Central memory CD4-positive, alpha-beta T cell (primary cell): Measurements from ENCODE around the gene TBC1D9.

Source experiments
- DNase-seq: peaks from one replicate; pipeline ENCODE4 v3.0.0; 2022

TBC1D9 gene

DNA sequence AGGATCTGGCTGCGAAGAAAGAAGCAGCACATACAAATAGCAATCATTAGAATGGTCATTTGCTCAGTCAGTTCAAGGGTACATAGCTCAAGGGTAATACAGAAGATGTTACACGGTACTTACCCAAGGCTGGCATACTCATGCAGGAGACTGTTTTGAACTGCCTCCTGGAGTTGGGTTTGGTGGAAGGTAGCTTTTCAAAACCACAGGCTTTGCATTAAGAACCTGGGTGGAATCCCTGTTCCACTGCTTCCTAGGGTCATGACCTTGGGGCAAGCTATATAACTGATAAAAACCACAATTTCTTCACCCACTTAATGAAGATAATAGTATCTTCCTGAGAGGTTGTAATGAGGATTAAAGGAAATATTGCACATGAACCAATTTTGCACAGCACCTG is 36.5 kb downstream of the TBC1D9 start:
- no peak for DNase-seq

DNA sequence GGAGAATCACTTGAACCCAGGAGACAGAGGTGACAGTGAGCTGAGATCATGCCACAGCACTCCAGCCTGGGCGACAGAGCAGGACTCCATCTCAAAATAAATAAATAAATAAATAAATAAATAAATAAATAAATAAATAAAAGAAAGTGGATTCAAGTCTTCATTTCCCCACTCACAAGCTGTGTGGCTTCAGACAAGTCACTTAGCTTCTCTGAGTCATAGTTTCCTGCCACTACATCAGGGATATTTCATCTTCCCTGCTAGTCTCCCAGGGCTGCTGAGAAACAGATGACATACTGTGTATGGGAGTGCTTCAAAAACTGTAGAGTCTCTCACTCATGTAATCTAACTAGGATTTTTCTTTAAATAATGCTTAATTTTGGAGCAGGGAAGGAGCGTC is 37.2 kb downstream of the TBC1D9 start:
- DNase-seq: no peak

DNA sequence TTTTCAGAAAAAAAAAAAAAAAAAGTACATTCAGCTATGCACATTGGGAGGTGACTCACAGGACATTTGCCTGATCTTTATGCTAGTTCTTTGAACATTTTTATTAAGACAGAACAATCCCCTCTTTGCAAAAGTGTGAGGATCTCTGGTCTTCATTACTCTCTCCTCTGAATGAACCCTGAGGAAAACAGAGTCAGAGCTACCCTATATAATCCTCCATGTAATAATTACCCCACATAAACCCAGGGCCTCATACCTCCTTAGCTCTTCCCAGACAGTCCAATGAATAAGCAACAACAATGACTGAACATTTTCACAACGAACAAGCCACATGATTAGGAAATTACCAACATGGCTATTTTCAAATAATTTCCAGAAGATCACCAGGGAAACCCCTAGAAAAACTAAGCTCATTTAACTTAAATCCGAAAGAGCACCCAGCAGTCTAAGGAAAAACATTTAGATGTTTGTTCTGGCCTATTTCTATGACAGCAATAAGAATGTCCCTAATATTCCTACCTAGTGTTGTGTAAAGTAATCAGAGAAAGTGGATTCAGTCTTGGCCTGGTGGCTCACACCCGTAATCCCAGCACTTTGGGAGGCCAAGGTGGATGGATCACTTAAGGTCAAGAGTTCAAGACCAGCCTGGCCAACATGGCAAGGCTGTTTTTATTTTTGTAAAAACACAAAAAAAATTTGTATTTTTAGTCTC is 37.8 kb downstream of the TBC1D9 start:
- DNase-seq: no peak

DNA sequence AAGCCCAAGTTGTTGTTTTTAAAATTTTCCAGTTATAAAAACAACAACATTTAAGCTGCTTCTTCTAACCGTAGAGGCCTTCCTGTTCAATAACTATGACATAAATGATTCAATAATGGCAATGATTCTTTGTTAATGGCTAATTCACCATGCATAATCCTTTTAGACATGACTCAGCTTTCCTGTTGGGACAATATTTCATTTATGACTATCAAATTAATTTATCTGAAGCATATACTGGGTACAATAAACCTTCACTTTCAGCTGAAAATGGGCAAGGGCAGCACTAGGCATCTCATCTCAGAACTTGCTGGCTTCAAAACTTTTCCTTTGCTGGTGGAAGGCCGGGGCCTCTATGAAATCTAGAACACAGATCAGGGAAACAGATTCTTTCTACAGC is 38.9 kb downstream of the TBC1D9 start:
- no peak for DNase-seq

DNA sequence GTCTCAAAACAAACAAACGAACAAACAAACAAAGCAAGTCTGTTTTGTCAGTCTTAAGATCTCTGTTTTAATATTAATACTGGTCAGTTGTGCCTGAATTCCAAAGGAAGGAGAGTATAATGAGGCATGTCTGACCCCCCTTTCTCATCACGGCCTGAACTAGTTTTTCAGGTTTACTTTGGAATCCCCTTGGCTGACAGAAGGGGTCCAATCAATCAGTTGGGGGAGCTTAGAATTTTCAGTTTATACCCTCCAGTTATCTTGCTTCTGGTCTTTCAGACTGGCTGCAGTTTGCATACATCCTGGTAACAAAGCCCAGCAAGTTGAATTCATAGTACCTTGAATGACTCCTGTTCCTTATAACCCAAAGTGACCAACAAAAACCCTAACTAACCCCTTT is 41.1 kb downstream of the TBC1D9 start:
- DNase-seq: no peak

DNA sequence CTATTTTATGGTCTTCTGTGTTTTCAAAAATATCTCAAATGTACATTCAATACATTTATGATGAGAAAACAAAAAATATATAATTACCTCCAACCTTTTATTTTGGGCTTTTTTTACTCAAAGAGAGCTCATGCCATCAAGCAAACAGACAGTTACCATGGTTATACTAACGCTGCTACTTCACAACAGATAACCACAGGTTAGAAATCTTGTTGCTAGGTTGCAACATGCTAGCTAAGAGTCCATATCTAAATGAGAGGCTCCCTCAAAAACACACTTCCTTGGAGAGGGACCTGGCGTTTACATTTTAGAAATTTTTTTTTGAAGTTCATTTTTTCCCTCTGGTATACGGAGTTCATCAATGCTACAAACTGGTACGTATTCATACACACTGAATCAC is 44.3 kb downstream of the TBC1D9 start:
- DNase-seq: no peak

DNA sequence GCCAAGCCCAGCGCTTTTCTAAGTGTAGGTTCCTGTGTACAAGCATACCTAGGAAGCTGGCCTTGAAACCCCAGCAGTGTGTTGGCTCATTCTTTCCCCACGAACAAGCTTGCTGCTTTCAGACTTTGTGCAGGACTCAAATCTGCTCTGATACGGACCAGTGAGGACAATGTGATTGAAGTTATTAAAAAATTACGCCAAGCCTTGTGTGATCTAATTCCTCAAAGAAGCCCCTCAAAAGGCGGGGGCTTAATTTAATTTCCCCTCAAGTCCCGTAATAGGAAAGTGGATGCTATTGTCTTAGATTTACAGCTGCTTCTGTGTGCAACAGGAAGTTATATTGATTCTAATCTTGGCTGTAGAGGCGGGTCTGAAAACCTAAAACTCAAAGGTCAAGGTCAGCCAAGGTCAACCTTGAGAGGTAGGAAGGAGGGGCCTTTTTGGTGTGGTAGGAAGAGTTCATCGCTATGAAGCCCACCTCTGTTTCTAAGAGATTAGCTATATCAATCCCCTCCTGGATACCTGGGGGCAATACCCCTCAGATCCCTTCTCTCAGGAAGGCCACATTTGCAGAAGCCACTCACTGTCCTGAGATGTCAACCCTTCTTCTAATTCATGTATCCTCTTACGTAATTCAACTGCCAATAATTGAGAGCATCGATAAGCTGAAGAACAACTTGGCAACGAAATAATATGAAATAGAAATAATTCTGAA is 45.1 kb downstream of the TBC1D9 start:
- no peak for DNase-seq

DNA sequence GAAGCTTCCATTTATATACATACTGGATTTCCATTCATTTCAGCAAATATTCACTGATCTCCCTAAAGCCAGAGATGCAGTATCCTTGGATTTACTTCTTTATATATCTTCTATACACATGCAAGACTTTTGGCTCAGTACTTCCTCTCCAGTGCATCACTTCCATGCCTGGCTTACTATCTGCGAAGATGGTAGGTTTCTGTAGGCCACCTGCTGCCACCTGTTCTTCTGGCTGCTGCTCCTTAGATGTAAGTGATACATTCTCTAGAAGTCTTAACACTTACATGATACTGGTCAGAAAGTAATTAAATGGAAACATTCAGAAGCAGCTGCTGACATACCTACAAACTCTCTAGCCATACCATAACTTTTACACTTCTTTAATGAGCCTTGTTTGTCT is 48.9 kb downstream of the TBC1D9 start:
- DNase-seq: no peak

DNA sequence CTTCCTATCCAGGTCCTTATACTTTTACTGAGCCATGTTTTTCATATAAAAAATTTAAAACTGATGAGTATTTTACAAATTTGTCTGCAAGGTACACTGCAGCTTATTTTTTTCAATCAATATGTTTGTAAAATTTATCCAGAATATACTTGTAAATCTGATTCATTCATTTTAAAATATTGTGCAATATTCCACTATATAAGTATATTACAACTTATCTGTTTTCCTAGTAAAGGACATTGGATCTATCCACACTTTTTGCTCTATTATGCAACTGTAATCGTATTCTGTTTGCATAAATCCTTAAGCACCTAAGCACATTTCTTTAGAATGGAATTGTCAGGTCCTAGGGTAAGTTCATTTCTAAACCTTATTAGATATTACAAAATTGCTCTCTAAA is 49.5 kb downstream of the TBC1D9 start:
- DNase-seq: no peak

DNA sequence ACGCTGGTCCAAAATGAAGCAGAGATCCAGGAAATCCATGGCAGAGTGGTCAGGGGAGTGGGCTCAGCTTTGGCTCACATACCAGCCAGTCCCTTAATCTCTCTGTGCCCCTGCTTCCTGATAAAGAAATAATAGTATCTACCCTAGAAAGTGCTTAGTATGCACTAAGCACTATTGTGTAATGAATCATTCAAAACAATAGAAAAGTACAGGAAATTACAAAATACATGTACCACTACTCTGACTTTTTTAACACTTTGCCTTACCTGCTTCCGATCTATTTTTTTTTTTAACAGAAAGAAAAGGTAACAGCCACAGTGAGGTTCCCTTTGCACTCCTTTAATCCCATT is 49.9 kb downstream of the TBC1D9 start:
- DNase-seq: no peak

DNA sequence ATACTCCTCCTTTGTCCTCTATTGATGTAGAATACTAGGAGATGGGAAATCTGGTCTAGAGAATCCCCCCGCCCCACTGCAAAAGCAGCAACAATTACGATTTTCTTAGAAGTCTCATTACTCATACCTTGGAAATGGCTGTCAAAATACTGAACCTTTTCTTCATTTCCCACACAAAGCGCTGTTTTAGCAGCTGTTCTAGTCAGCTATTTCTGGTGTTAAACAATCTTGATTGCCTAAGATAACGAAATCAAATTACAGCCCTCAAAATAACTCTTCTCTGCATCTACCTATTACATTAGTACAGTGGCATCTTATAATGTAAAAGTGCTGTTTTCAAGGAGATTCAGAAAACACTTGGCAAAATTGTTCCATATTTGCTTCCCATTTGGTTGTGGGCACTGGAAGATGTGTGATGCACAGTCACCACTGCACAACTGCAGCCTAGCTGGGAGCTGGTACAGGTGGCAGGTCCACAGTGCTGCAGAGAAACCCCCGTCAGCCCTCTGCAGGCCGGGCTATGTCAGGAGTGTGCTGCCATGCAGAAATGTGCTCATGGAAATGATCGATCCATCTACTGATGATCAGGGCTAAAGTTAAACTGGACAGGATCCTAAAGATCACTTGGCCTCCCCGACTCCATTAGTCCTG is 50.4 kb downstream of the TBC1D9 start:
- no peak for DNase-seq

DNA sequence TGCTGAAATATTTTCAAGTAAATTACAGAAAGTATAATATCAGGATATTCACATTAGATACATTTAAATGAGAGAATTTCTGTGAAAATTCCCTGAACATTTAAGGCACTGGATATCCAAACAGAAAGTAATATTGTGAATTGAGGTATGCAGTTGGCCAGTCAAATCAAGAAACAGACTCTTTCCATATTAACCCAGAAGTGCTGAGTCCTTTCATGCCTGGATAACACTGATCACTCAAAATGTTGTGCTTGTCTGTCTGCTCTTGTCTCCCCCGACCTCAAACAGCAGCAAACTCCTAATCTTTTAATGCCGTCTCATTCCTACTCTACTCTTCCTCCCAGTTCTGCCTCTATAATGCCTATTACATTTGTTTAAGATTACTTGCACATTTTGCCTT is 51.2 kb downstream of the TBC1D9 start:
- no peak for DNase-seq

DNA sequence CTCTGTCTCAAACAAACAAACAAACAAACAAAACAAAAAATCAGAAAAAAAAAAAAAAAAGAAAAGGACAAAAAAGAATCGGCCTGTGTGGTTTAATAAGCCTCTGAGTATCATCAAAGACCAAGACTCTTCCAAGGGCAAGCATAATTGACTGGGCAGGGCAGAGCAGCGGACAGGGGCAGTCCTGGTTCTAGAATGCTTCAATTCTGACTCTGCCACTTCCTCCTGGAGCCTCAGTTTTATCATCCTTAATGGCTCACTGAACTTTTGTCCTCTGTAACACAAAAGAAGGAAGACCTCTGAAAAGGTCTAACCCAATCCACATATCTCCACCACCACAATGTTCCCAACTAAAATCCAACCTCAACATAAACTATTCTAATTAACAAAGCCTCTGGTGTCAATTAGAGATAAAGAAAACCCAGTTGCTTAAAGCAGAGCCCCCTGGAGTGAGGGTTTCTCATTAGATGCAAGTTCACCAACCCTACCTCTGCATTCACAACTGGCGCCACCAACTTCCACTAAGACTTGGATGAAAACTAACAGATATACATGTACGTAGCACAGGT is 51.7 kb downstream of the TBC1D9 start:
- no peak for DNase-seq

DNA sequence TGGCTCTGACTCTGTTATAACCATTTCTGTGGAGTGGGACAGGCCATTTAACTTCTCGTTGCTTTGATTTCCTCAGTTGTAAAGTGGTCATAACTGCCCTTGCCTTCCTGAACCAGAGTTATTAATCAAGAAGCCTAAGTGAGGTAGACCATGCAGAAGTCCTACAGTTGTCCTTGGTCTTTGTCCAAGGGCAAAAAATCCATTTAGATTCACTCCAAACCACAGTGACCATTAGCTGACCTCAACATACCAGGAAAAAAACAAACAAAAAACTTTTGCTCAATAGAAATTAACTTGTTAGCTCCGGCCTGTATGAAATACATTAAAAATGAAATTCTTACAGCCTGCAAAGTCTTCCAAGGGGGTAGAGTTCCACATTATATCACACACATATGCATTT is 52.7 kb downstream of the TBC1D9 start:
- DNase-seq: no peak

DNA sequence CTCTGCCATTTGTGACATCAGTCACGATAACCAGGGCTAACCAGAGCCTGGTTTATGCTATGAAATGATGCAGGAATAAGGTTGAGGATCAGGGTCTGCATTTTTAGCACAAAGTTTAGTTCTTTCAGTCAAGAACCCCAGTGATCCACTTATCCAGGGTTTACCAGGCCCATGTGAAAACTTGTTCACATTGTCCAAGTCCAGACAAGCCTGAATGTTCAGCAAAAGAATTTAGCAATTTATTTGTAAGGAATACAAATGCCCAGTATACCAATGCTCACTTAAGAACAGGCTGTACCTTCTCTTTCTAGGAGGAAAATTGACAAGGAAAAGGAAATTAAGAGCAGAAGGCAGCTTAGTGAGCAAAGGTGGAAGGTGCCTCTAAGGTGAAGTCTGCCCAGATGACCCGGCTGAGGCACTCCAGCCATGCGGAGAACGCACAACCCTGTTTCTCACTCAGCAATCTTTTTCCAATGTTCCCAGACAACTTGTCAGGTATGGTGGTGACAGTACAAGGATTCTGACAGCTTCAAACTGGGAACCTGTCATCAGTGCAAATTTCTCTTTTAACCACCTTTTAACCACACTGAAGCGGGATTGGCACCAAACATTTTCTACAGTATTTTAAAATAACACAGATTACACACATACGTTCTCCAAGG is 54.0 kb downstream of the TBC1D9 start:
- no peak for DNase-seq

DNA sequence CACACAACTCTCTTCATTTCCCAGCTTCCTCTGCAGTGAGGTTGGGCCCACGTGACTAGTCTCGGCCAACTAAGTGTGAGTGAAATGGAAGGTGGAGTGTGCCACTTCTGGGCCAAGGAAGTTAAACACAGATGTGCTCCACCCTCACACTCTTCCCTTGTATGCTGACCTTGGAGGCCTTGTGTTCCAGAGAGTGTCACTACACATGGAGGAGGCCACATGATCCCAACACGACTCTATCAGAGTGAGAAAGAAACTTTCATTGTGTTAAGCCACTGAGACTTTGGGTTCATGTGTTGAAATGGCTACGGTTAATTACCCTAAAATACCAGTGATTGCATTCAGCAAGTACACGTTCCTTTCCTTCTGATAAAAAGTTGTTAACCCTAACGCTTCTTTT is 55.1 kb downstream of the TBC1D9 start:
- no peak for DNase-seq

DNA sequence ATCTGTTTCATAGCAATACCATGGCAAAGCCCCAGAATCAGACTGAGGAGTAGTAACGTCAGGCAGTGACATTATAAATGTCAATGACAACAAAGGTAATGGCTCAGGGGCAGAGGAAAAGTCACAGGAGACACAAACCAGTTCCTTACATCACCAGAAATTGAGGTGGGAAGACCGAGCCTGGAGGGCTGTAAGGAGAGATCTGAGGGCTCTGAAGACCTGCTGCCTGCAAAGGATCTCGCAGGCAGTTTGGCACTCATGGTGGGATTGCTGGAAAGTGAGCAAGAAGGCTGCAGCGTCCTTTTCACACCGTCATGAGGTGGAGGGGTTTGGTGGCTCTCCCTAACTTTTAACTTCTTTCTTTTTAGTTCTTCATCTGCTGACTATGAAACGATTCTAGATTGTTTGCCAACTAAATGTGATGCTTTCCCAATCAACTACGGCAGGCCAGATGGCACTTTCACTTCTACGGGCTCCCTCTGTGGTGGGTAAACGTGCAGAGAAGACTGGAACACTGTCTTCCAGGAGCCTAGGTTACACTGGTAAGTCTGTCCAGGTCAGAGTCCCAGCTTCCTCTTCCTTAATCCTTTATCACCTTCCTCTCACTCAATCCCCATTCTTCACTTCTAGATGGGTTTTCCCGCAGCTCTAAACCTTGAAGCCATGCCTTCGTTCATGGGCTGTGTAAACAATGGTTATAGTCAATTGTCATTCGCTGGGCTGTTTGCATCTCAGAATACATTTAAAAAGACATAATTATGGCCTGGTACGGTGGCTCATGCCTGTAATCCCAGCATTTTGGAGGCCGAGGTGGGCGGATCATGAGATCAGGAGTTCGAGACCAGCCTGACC is 58.2 kb downstream of the TBC1D9 start:
- no peak for DNase-seq

DNA sequence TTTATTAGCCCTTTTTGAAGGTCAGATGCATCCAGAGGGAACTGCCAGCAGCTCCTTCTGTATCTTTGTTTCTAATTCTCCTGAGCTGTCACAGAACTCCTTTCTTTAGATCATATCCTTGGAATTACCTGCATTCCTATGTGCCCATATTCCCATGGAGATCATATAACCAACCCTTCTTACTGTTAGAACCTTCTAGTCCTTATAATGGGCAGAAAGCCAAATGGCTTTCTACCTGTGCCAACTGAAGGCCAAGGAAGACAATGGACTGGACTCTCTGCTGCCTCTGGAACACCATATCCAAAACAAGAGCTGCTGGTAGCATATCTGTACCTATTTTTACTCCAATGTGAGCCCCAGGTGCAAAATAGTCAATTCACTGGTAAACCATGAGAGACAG is 60.7 kb downstream of the TBC1D9 start:
- no peak for DNase-seq

DNA sequence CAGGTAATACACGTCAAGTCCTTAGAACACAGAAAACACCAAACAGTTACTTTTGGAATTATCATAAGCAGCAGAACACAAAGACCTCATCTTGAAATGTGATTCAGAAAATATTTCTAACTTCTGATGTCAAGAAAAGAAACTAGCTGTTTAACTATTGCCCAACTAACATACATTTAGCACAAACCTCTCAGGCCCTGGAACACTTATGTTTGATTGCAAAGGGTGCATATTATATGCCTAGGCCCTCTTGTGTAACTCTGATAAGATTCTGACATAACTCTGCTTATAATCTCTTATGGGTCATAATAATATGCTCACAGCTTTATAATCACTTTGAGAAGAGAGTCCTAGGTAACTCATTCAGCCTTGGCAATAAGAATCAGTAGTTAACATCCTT is 62.6 kb downstream of the TBC1D9 start:
- no peak for DNase-seq

DNA sequence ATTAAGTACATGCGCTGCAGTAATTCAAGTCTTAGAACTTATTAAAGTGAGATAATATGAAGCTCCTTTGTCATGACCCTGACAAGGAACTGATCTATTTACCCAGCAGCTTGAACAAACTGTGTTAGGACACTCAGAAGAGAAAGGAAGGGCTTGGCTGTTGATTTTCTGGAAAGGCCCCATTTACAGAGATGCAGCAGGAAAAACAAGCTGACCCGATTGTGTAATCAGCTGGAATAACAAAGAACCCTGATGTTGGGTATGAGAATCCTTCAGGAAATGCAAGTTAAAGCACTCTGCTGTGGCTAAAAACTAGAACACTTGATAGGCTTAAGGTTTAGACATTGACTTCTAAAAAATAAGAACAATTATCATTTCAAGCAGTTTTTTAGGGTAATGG is 64.8 kb downstream of the TBC1D9 start:
- DNase-seq: no peak

DNA sequence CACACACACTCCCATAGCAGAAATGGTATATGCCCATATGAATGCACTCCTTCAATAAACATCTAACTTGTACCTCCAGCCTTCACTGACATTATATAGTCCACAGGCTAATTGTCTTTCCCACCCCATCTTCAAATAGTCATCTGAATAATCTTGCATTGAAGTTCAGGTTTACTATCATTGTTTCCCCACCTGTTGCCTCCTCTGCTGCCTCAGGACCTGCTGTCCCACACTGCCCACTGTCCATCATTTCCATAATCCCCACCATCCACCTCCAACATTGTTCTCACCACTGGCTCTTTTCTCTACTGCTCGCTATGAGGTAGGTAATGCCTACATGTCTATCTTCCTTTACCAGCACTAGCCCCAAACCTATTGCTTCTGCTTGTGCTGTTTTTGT is 66.1 kb downstream of the TBC1D9 start:
- no peak for DNase-seq

DNA sequence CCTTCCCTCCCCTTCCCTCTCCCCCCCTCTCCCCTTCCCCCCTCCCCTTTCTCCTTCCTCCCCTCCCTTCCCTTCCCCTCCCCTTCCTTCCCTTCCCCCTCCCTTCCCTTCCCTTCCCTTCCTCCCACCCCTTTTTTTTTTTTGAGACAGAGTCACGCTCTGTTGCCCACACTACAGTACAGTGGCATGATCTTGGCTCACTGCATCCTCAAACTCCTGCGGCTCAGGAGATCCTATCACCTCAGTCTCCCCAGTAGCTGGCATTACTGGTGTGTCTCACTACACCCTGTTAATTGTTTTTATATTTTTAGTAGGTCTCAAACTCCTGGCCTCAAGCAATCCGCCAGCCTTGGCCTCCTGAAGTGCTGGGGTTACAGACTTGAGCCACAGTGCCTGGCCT is 66.6 kb downstream of the TBC1D9 start:
- no peak for DNase-seq
